NCI-H2107 (cell line): ENCODE results near the gene CASQ2.
A peak's percentile ranks its signal among the peaks of the same experiment; 100 is the strongest.

ENCODE experiments used
- DNase-seq: peaks from one replicate; lab custom pipeline; 2025; lab: John Stamatoyannopoulos, UW

CASQ2 gene

GRCh38 chr1:115768549-115768948, at the start of gene CASQ2:
CASQ2 (minus strand) TSS chr1:115768714; CDS start chr1:115768541, 173 bp downstream.
- no peak for DNase-seq

DNA sequence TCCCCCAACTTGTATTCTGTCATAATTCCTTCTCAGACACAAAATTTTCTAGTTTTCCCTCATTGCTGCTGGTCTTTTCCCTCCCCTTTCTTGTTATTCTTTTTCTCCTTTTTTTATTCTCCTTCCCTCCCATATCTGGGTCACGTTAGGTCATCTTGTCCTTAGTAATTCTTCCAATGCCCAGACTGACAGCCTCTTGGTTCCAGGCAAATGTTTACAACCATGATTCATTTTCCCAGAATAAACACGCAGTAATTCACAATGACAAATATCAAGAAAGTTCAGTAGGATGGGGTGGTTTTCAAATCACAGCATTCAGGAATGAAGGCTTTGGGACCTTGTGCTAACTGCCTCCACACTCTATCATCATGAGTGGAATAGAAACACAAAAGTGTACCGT, 47.2 kb upstream of the CASQ2 start:
- DNase-seq = no peak

DNA sequence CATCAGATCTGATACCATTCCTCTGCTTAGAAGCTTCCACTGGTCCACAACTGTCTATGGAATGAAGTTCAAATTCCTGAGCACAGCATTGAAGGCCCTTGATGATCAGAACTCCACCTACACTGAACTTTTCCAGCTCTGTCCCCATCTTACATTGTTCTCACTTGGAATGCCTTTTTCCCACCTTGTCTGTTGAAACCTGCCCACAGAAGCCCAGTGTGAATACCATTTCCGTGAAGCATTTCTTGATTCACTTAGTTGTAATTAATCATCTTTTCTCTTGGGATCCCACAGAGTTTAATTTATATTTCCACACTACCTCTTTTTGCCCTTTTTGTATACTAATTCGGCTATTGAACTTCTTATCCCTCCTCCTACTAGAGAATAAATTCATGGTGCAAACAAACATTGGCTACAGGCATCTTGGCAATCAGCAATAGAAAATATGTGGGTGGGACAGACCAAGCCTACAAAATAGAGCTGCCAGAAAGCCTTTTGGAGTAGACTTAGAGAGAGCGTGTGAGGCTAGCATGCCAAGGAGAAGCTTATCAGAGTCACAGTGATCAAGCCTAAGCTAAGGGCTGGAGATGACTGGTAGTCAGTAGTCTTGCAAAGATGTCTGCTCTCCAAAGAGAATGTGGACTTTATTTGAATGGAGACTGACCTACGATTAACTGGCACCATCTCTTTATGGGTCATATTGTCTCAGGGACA, 46.3 kb upstream of the CASQ2 start:
- no peak for DNase-seq

GRCh38 chr1:115813727-115814126, 45.2 kb upstream of the CASQ2 start:
- DNase-seq = no peak

DNA sequence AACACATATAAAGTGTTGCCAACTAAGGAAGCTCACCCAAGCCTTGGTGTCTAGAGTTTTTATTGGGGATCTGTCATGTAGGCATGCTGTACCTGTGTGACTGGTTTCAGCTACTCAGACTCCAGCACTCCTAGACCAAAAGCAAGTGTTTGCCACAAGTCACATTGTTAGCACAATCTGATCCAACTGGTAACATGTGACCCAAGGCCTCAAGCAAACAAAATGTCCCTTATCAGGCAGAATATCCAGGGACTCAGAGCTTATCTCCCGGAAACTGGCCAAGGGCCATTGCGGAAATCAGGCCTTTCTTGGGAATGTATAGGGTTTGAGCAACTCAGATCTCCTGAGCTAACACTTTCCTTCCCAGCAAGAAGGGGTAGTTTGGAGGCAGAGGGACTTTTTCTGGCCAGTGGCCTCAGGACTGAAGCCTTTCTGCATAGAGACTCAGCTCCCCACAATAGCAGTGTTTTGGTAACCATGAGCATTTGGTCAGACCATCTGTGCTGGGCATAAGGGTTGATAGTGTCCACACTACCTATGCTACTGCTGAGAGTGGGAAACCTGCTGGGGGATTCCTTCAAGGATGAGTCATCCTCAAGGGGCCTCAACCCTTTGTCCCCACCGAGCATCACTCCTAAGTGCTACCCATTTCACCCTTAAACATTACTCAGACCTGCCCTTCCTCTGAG, 42.8 kb upstream of the CASQ2 start:
- no peak for DNase-seq

GRCh38 chr1:115810609-115811008, 42.1 kb upstream of the CASQ2 start:
- no peak for DNase-seq

GRCh38 chr1:115809847-115810246, 41.3 kb upstream of the CASQ2 start:
- DNase-seq = no peak

DNA sequence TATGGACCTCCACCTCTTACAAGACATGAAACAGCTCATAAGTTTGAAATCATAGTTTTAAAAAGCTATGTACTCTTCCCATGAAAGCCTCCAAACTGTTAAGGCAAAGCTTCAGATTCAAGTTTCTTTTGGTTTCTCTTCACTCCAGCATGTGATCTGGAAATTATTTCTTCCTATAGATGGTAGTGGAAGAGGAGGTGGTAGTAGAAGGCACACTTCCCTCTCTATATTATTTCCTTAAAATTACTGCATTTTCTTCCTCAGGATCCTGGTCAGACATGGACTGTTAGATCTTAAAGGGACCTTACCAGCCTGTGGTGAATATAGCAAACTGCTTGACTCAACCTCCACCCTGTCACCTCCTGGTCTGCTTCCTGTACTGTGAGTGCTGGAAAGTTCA, 40.6 kb upstream of the CASQ2 start:
- no peak for DNase-seq

DNA sequence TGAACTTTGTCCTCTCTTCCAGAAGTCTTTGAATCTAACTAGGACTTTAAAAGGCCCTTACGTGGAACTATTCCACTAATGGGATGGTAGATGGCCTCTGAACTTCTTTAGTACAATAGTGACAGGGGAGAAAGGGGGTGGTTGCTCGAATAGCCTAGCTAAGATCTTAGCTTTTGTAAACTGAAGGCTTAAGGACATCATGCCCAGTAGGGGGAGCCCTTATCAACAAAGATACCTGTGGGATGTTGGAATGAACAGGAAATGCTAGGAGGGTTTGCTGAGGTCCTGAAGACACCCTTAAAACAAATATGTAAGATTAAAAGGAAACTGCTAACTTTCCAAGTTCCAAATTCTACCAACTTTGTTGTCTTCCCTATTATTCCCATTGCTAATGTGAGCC, 39.2 kb upstream of the CASQ2 start:
- peak; percentile 58 for DNase-seq

DNA sequence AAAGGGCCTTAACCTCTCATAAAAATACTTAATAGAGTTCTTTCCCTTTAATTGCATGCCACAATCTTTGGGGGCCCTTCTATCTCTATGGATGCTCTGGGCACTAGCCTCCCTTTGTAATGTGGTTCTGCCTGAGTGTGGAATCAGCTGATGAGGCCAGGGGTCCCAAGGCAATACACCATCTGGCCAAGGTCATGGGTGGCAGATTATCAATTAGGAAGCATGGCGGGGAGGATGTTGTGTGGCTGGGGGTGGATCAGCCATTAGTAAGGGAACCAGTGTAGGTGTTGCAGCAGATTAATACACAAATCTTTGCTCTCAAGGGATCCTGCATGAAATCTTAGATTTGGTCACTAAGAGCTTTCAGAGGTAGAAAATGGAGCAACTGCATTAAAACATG, 37.1 kb upstream of the CASQ2 start:
- no peak for DNase-seq

DNA sequence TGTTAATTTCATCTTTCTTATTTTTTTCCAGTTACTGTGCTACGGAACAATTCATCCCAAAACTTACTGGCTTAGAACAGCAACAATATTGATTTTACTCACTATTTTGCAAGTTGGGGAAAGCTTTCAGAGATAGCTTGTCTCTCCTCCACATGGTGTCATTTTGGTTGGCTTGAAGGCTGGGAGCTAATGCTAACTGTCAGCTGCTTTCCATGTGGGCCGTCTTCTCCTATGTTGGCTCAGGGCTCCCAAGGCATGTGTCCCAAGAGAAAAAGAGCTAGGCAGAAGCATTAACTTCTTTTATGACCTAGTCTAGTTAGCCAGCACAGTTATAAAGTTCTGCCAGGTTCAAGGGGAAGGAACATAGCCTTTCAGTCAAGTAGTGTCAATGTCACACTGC, 33.9 kb upstream of the CASQ2 start:
- no peak for DNase-seq

DNA sequence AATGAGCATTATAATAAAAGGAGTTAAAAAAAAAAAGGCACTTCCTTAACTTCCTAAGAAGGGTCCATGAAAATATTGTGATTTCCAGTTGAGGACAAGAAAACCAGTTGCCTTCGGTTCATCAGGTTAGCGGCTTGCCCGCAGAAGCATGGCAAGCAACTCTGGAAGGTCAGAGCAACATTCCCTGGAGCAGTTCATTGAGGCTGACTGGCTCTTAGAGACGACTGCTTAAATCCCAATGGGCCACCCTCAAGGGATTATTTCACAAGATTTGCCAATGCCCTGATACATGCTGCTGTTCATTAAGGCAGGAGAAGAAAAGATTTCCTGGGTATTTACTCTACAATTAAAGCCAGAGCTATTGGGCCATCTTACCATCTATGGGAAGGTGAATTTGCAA, 29.0 kb upstream of the CASQ2 start:
- no peak for DNase-seq

GRCh38 chr1:115796897-115797296, 28.4 kb upstream of the CASQ2 start:
- DNase-seq = no peak

DNA sequence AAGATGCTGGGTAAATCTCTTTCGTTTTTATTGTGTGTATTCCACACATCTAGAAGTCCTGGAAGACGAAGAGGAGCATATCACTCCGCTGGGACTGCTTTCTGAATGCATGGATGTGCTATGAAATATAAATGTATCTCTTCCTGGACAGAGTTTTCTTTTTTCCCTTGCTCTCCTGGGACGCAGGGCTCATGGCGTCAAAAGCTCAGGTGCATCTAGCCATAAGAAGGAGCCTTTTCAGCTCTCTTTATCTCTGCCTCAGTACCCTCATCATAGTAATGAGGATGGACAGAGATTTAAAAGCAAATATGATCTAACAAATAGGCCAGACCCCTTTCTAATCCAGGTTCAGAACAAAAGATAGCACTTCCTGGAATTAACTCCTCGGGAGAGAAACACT, 27.5 kb upstream of the CASQ2 start:
- no peak for DNase-seq

DNA sequence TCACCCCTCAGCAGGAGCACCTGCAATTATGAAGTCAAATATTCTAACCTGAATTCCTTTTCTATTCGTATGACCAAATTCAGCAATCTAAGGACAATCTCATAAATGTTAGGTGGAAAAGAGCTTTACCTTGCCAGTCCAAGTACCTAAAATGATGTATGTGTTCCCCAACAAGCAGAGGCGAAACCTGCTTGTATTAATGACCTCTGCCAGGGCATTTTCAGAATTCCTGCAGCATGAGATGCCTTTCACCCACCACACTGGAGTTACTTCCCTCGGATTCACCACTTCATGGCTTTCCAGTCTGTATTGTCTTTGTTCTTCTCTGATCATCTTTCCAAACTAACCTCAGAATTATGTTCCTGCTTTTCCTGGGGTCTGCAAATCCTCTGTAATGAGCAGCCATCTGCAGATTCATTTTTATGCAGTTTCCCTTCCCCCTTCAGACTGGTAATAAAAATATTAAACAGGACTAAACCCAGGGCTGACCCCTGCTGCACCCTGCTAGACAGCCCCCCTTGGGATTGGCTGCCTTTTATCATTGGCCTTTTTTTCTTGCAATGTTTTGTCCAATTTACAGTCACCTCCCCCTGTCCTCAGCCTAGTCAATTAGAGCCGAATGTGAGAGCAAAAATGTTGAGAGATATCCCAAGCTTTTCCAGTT, 26.6 kb upstream of the CASQ2 start:
- no peak for DNase-seq

GRCh38 chr1:115793162-115793561, 24.6 kb upstream of the CASQ2 start:
- DNase-seq = no peak

GRCh38 chr1:115791816-115792215, 23.3 kb upstream of the CASQ2 start:
- no peak for DNase-seq

GRCh38 chr1:115790846-115791245, 22.3 kb upstream of the CASQ2 start:
- no peak for DNase-seq

DNA sequence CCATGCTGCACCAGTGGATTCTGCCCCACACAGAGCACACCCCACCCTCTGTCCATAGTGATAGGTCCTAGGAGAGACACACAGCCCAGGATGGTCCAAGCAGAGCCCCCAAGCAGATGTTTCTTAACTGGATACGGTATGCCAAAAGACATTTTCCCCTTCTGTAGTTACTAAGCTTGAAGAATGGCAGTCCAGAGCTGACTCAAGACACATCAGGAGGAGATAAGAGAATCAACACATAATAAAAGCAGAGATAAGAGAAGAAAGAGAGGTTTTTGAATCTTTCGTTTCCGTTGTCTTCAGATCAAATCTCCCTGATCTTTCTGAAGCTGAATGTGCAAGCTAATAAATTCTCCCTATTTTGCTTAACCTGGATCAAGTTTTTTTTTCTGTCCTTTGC, 21.8 kb upstream of the CASQ2 start:
- no peak for DNase-seq

- no peak for DNase-seq
These were observed 14.8 kb upstream of the CASQ2 start for GRCh38 chr1:115783311-115783710.

- DNase-seq = no peak
These were observed 14.2 kb upstream of the CASQ2 start for GRCh38 chr1:115782571-115783281.

- DNase-seq = no peak
These were observed 13.3 kb upstream of the CASQ2 start for GRCh38 chr1:115781851-115782250.

DNA sequence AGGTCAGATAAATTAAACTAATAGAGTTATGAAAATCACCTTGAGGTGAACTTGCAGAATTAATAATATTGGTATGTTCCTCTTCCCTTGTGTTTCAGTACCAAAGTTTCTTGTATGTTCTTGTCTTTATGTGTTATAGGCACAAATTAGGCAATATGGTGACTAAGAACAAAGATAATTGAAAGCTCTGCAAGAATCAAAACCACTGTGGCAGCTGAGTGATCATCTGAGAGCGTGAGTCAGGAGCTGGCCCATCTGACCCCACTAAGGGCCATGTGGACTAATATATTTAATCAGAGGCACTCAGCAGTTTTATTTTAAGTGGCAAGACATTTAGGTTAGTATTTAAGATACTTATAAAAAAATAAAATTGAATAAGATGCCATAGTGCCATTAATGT, 12.8 kb upstream of the CASQ2 start:
- no peak for DNase-seq
